A549 (cell line): Measurements from ENCODE around the gene STAP1. TPM values are rescaled to one million over a fixed set of nuclear protein-coding genes. Genes with fewer than 3 reads are reported as not detected.

Experiments
- ATAC-seq, 2 experiments: fragments of 200-7000 bp in 1 of 2; fragments of >200 bp in 1 of 2; cut with Nextera tagmentation in 1 of 2; cut with Tn5 transposase in 1 of 2; 3 replicates each; pipeline versions ENCODE4 v1.8.0 to v1.9.1; 2018 to 2020; ENCODE audit warnings: mild to moderate bottlenecking in 1 of 2, moderate library complexity in 1 of 2
- CTCF ChIA-PET: fragments of 300-600 bp; sonication (Branson Sonifier 250); formaldehyde crosslinking; extraction: SDS; loops from one replicate; lab custom pipeline; 2021; ENCODE audit warnings: antibody characterized with exemption, inconsistent platforms; lab: Yijun Ruan, JAX
- POLR2A ChIA-PET: fragments of 350-600 bp; formaldehyde crosslinking; extraction: SDS; loops from one replicate; lab custom pipeline; 2021; ENCODE audit warnings: antibody characterized with exemption, inconsistent platforms; lab: Yijun Ruan, JAX
- DNase-seq, 2 experiments: peaks; one replicate each; pipeline versions ENCODE4 v3.0.0 to v3.0.0-alpha.2; 2011 to 2016; ENCODE audit warnings: low read depth in 1 of 2, low spot score in 1 of 2
- FAIRE-seq: peaks from 2 replicates; lab custom pipeline; 2011; peaks lifted over from hg19 to GRCh38; lab: Jason Lieb, UNC
- H3K27ac ChIP-seq, 2 experiments: fragments of >200 bp; sonication (Bioruptor Twin); formaldehyde crosslinking; 3 replicates each; pipeline ENCODE4 v1.5.1; 2016 to 2017
- H3K4me1 ChIP-seq: fragments of >200 bp; sonication (Bioruptor Twin); formaldehyde crosslinking; 3 replicates; pipeline ENCODE4 v1.6.1; 2016
- H3K4me2 ChIP-seq: fragments of >200 bp; sonication (Bioruptor Twin); formaldehyde crosslinking; 3 replicates; pipeline ENCODE4 v1.6.1; 2016
- H3K4me3 ChIP-seq: fragments of >200 bp; sonication (Bioruptor Twin); formaldehyde crosslinking; 3 replicates; pipeline ENCODE4 v1.5.1; 2016
- H3K9me3 ChIP-seq: fragments of >200 bp; sonication (Bioruptor Twin); formaldehyde crosslinking; 3 replicates; pipeline ENCODE4 v1.6.1; 2016
- EHF ChIP-seq: fragments of 250-450 bp; sonication (Bioruptor Pico); IDR thresholded peaks from 2 replicates; pipeline ENCODE4 v1.5.0; 2020; ENCODE audit warnings: mild to moderate bottlenecking
- EP300 ChIP-seq, 2 experiments: fragments of >200 bp; sonication (Bioruptor Twin); formaldehyde crosslinking; IDR thresholded peaks; 2 replicates in 1 of 2; 3 replicates in 1 of 2; pipeline ENCODE4 v1.6.1; 2016 to 2017
- FOSB ChIP-seq: fragments of 250-450 bp; sonication (Bioruptor Pico); IDR thresholded peaks from 2 replicates; pipeline ENCODE4 v1.5.0; 2020; ENCODE audit warnings: mild to moderate bottlenecking, moderate library complexity
- GATA3 ChIP-seq: IDR thresholded peaks from 2 replicates; pipeline ENCODE4 v1.6.1; 2012; ENCODE audit warnings: borderline replicate concordance
- HDAC2 ChIP-seq: fragments of 200-600 bp; sonication (generic); IDR thresholded peaks from 2 replicates; pipeline ENCODE4 v1.6.1; 2016
- HEYL ChIP-seq: fragments of 250-450 bp; sonication (Bioruptor Pico); IDR thresholded peaks from 2 replicates; pipeline ENCODE4 v1.8.0; 2021; ENCODE audit warnings: mild to moderate bottlenecking, moderate library complexity
- HOXB13 ChIP-seq: fragments of 250-450 bp; sonication (Bioruptor Pico); IDR thresholded peaks from 2 replicates; pipeline ENCODE4 v1.5.0; 2020; ENCODE audit warnings: low read depth, mild to moderate bottlenecking, moderate library complexity
- MAFK ChIP-seq: fragments of 450-650 bp; IDR thresholded peaks from 2 replicates; pipeline ENCODE4 v1.6.1; 2014; ENCODE audit not compliant: partially characterized antibody
- MAZ ChIP-seq: fragments of 150-350 bp; IDR thresholded peaks from 2 replicates; pipeline ENCODE4 v1.6.1; 2014; ENCODE audit warnings: antibody characterized with exemption, low read depth, low read length, borderline replicate concordance
- MYC ChIP-seq: IDR thresholded peaks from 2 replicates; pipeline ENCODE4 v1.6.1; 2012; ENCODE audit warnings: mild to moderate bottlenecking, inconsistent platforms, low read length, improper control_type of control experiment, borderline replicate concordance
- NFE2L2 ChIP-seq: fragments of 150-350 bp; conservative IDR thresholded peaks from 2 replicates; pipeline ENCODE4 v1.6.1; 2014; ENCODE audit warnings: low read length
- NPAS2 ChIP-seq: fragments of 250-450 bp; sonication (Bioruptor Pico); IDR thresholded peaks from 2 replicates; pipeline ENCODE4 v1.8.0; 2022; ENCODE audit warnings: mild to moderate bottlenecking, moderate library complexity, borderline replicate concordance
- PHF8 ChIP-seq: fragments of 200-600 bp; sonication (generic); IDR thresholded peaks from 2 replicates; pipeline ENCODE4 v1.6.1; 2016; ENCODE audit warnings: low read depth, mild to moderate bottlenecking, antibody characterized with exemption, moderate library complexity, borderline replicate concordance
- POLR2AphosphoS2 ChIP-seq: conservative IDR thresholded peaks from 2 replicates; pipeline ENCODE4 v1.6.1; 2012; ENCODE audit warnings: low read length, improper control_type of control experiment, inconsistent platforms
- REST ChIP-seq: fragments of 200-600 bp; sonication (generic); IDR thresholded peaks from 2 replicates; pipeline ENCODE4 v1.6.1; 2016; ENCODE audit warnings: antibody characterized with exemption, mild to moderate bottlenecking, moderate library complexity
- RNF2 ChIP-seq: fragments of 200-600 bp; sonication (generic); IDR thresholded peaks from 2 replicates; pipeline ENCODE4 v1.6.1; 2016; ENCODE audit warnings: low read depth, mild to moderate bottlenecking, antibody characterized with exemption, moderate library complexity, borderline replicate concordance
- SREBF2 ChIP-seq: fragments of 450-650 bp; IDR thresholded peaks from 2 replicates; pipeline ENCODE4 v1.6.1; 2014; ENCODE audit warnings: mild to moderate bottlenecking, moderate library complexity
- WGBS: methylation state at CpG from one replicate; pipeline ENCODE4 v1.1.6; 2017; ENCODE audit errors: missing lambda C conversion rate; 5-methylcytosine and 5-hydroxymethylcytosine counted together
- polyA plus RNA-seq, 4 experiments: library from polyadenylated mRNA; depleted of rRNA in 3 of 4; stranded (reverse); fragments of >200 nt; fragmentation: RNase III in 1 of 4; extraction: RNeasy Plus Mini Kit Qiagen cat#74134 plus additional on column Dnase treatment in 1 of 4; gene quantifications; 2 replicates in 3 of 4; 3 replicates in 1 of 4; pipeline ENCODE4 v1.2.3, GENCODE V29; 2011 to 2017
- TF ChIP-seq, protein P1 (sequence below): IDR thresholded peaks from 2 replicates; pipeline ENCODE4 v1.6.1; 2012

Gene STAP1
- polyA plus RNA-seq, 2 of the 4 experiments (the other 2 are of a cell fraction), result not detected

DNA sequence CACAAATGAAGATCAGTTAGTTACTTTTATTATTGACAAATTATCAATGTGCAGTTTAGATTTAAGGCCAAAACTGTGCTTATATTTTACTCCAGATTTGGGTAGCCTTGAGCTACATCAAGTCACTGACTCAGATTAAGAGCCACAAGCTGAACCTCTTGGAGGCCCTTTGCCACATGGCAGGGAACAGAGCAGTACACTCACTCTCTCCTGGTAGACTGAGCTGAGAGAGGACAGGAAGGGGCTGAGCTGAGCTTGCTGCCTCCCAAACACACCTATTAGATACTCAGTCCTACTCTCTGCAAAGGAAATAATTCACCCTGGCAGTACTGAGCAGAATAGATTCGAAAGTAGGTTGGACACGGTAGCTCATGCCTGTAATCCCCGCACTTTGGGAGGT, 7.8 kb downstream of the STAP1 start:
- no peak overlapping the region for H3K4me3 ChIP-seq
- no peak for FAIRE-seq
- WGBS, result 71% methylated on average over 3 of the region's 3 CpGs
- H3K4me2 ChIP-seq, result no peak overlapping the region
- H3K27ac ChIP-seq, result no peak overlapping the region
- ChIA-PET POLR2A (no interaction called here), CTCF (no interaction called here)
- ATAC-seq, result no peak
- no peaks in the 10 kb centered on the region for H3K4me1 ChIP-seq
- DNase-seq, result no peak
- no peaks in the 10 kb centered on the region for H3K9me3 ChIP-seq
- no peak for TF ChIP-seq SREBF2
- TF ChIP-seq HOXB13, result no peak
- no peak for TF ChIP-seq MYC

- FAIRE-seq, result no peak
- H3K4me3 ChIP-seq, result no peak overlapping the region
- no peak for TF ChIP-seq FOSB (CRISPR knock-in tag)
- TF ChIP-seq EHF, result no peak
- TF ChIP-seq MAFK, result no peak
- H3K9me3 ChIP-seq, result no peaks in the 10 kb centered on the region
- POLR2A ChIA-PET, result no interaction called here
- CTCF ChIA-PET, result no interaction called here
- WGBS, result 60% methylated on average over 2 of the region's 2 CpGs
- H3K27ac ChIP-seq, result no peak overlapping the region
- no peak for DNase-seq
- no peak overlapping the region for H3K4me2 ChIP-seq
- no peaks in the 10 kb centered on the region for H3K4me1 ChIP-seq
- no peak for ATAC-seq
These were observed 10.3 kb downstream of the STAP1 start for GRCh38 chr4:67568820-67569219.

GRCh38 chr4:67570537-67570936, 12.0 kb downstream of the STAP1 start:
- no peak for DNase-seq
- FAIRE-seq, result no peak
- H3K27ac ChIP-seq, result no peak overlapping the region
- no peak for ATAC-seq
- CTCF ChIA-PET, result no interaction called here
- H3K4me2 ChIP-seq, result no peak overlapping the region
- no peaks in the 10 kb centered on the region for H3K9me3 ChIP-seq
- 95% methylated on average over 1 of the region's 1 CpG for WGBS
- POLR2A ChIA-PET, result no interaction called here
- no peak overlapping the region for H3K4me3 ChIP-seq
- no peaks in the 10 kb centered on the region for H3K4me1 ChIP-seq
- TF ChIP-seq NFE2L2 (no peak), REST (no peak), EP300 (IDR thresholded peaks at IDR 0.05) (no peak), HDAC2 (no peak), NPAS2 (CRISPR knock-in tag) (no peak), HEYL (no peak), PHF8 (no peak), RNF2 (no peak), EHF (no peak), POLR2AphosphoS2 (no peak), FOSB (CRISPR knock-in tag) (no peak), GATA3 (no peak), MAFK (no peak), MAZ (no peak)
- TF ChIP-seq, protein P1, sequence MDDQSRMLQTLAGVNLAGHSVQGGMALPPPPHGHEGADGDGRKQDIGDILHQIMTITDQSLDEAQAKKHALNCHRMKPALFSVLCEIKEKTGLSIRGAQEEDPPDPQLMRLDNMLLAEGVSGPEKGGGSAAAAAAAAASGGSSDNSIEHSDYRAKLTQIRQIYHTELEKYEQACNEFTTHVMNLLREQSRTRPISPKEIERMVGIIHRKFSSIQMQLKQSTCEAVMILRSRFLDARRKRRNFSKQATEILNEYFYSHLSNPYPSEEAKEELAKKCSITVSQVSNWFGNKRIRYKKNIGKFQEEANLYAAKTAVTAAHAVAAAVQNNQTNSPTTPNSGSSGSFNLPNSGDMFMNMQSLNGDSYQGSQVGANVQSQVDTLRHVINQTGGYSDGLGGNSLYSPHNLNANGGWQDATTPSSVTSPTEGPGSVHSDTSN, result no peak
